Body of pancreas (tissue), 4 donors: Measurements from ENCODE around the gene LILRA1.

Experiments used
- CTCF ChIP-seq, 7 experiments: fragments of 450-650 bp in 4 of 7; fragments of 200-600 bp in 3 of 7; sonication (generic) in 3 of 7; IDR thresholded peaks; one replicate each; pipeline ENCODE4 v1.5.1; 2016 to 2019; ENCODE audit warnings: antibody characterized with exemption in 7 of 7
- POLR2A ChIP-seq, 3 donors: fragments of 450-650 bp; IDR thresholded peaks; one replicate each; pipeline ENCODE4 v1.6.1; 2016; ENCODE audit warnings: antibody characterized with exemption in 3 of 3, mild to moderate bottlenecking in 2 of 3

- TF ChIP-seq CTCF (IDR thresholded peaks at IDR 0.05) (no peak), POLR2A (IDR thresholded peaks at IDR 0.05) (no peak)
Observed at GRCh38 chr19:54549224-54549623, 44.2 kb upstream of the LILRA1 start.
